Measurements from ENCODE around the gene PHF19. TPM values are rescaled to one million over a fixed set of nuclear protein-coding genes. Genes with fewer than 3 reads are reported as not detected.

Gene PHF19
- total RNA-seq, 1 experiment from 2014 or later: 66.8 TPM

GRCh38 chr9:120829650-120830049 is 47.3 kb downstream of the PHF19 start:
- Mint-ChIP-seq H3K36me3 (ENCODE audit: insufficient read depth in 1 of 3, low read depth in 3 of 3) (peaks cover 14 to 72% (median 61%) of the 10 kb centered on the region in 3 experiments; a peak in 6 of 7 replicates), H3K27ac (peak overlapping the region in 1 of 3 experiments; percentile 78; a peak in 1 of 7 replicates), H3K27me3 (ENCODE audit: low read depth) (no peaks in the 10 kb centered on the region), H3K4me1 (peaks cover 2 to 3% of the 10 kb centered on the region in 2 experiments; a peak in 1 of 4 replicates), H3K9me3 (no peaks in the 10 kb centered on the region), H3K4me3 (no peak overlapping the region)
- H3K14ac ChIP-seq (ENCODE audit: insufficient read depth, low read length): no peak overlapping the region
- no peaks in the 10 kb centered on the region for H3K9me3 ChIP-seq (ENCODE audit: control insufficient read depth, low read depth, low read length)
- no peak overlapping the region for H3K4me2 ChIP-seq (ENCODE audit: insufficient read depth, insufficient read length, low read length)
- no peak overlapping the region for H4K8ac ChIP-seq (replicated peaks; ENCODE audit: insufficient read length, low read depth, low read length)
- no peak overlapping the region for H2AK5ac ChIP-seq (ENCODE audit: insufficient read length, low read length)
- H2BK12ac ChIP-seq (ENCODE audit: insufficient read length, low read depth, low read length): no peak overlapping the region
- no peak overlapping the region for H3K4ac ChIP-seq (ENCODE audit: low read depth, low read length)
- no peak overlapping the region for H2BK20ac ChIP-seq (ENCODE audit: low read depth, low read length, poor library complexity, severe bottlenecking)
- H2AFZ ChIP-seq (ENCODE audit: low read length): no peak overlapping the region
- H4K91ac ChIP-seq (ENCODE audit: insufficient read length, low read depth, low read length): no peak overlapping the region
- no peak overlapping the region for H3K23ac ChIP-seq (ENCODE audit: insufficient read length, low read depth, low read length)
- no peak for DNase-seq
- H3K27me3 ChIP-seq (ENCODE audit: insufficient read depth, low read length): no peaks in the 10 kb centered on the region
- H4K5ac ChIP-seq (ENCODE audit: insufficient read length, low read depth, low read length): no peak overlapping the region
- H4K20me1 ChIP-seq (ENCODE audit: control insufficient read depth, insufficient read depth, insufficient read length): no peaks in the 10 kb centered on the region
- no peak overlapping the region for H3K27ac ChIP-seq (ENCODE audit: insufficient read length, low read depth, low read length)
- no peaks in the 10 kb centered on the region for H3K79me2 ChIP-seq (ENCODE audit: insufficient read depth, low read length)
- no peak overlapping the region for H3T11ph ChIP-seq (ENCODE audit: low read length)
- H3K56ac ChIP-seq (ENCODE audit: insufficient read length, low read depth, low read length): no peak overlapping the region
- H3K4me1 ChIP-seq (ENCODE audit: insufficient read depth, low read length): no peaks in the 10 kb centered on the region
- no peak overlapping the region for H2BK120ac ChIP-seq (ENCODE audit: low read depth, low read length, poor library complexity, severe bottlenecking)
- no peak overlapping the region for H2BK5ac ChIP-seq (ENCODE audit: insufficient read length, low read length)
- no peaks in the 10 kb centered on the region for H3K23me2 ChIP-seq (ENCODE audit: insufficient read length, low read depth, low read length, poor library complexity, severe bottlenecking)
- H3K9ac ChIP-seq (ENCODE audit: extremely low read depth, insufficient read length, low read length): no peak overlapping the region
- H3K79me1 ChIP-seq (ENCODE audit: insufficient read depth, low read depth, low read length, poor library complexity, severe bottlenecking): no peaks in the 10 kb centered on the region
- no peak overlapping the region for H2BK15ac ChIP-seq (ENCODE audit: low read depth, low read length)
- TF ChIP-seq CTCF (conservative IDR thresholded peaks at IDR 0.05): no peak
- H3K18ac ChIP-seq (ENCODE audit: insufficient read length, low read depth, low read length): no peak overlapping the region
- no CpG with 5 or more reads among the region's 1 CpG for WGBS (ENCODE audit: extremely low coverage, insufficient read length, low lambda C conversion rate)

All from H9 (cell line).